CD4-positive, alpha-beta memory T cell (primary cell): ENCODE results near the gene TRIM3. TPM values are rescaled to one million over a fixed set of nuclear protein-coding genes. Genes with fewer than 3 reads are reported as not detected.

Experiments
- CTCF ChIA-PET: fragments of 350-600 bp; sonication (Branson Sonifier 250); formaldehyde crosslinking; loops from one replicate; lab custom pipeline; 2021; ENCODE audit warnings: inconsistent platforms; ENCODE audit not compliant: partially characterized antibody; lab: Charles Lee
- POLR2A ChIA-PET: fragments of 350-600 bp; sonication (Branson Sonifier 250); formaldehyde crosslinking; loops from one replicate; lab custom pipeline; 2021; ENCODE audit not compliant: partially characterized antibody; lab: Charles Lee
- DNase-seq, 5 donors: peaks; one replicate each; pipeline versions ENCODE4 v3.0.0 to v3.0.0-alpha.2; 2020 to 2022; ENCODE audit warnings: mixed read lengths in 1 of 5
- H3K27ac ChIP-seq: one replicate; pipeline ENCODE4 v1.7.0; 2013; ENCODE audit warnings: low read depth, low read length
- H3K27me3 ChIP-seq: 2 replicates; pipeline ENCODE4 v1.7.0; 2013; ENCODE audit warnings: mild to moderate bottlenecking, low read length, moderate library complexity; ENCODE audit not compliant: insufficient read depth
- H3K36me3 ChIP-seq: 2 replicates; pipeline ENCODE4 v1.7.0; 2013; ENCODE audit warnings: mild to moderate bottlenecking, low read length, moderate library complexity; ENCODE audit not compliant: insufficient read depth
- H3K4me1 ChIP-seq: 2 replicates; pipeline ENCODE4 v1.7.0; 2013; ENCODE audit warnings: mild to moderate bottlenecking, low read length, moderate library complexity; ENCODE audit not compliant: insufficient read depth
- H3K4me3 ChIP-seq, 2 donors: one replicate each; pipeline ENCODE4 v1.7.0; 2013; ENCODE audit warnings: low read length in 2 of 2, mild to moderate bottlenecking in 1 of 2
- H3K9me3 ChIP-seq, 2 donors: one replicate each; pipeline ENCODE4 v1.7.0; 2013; ENCODE audit warnings: low read length in 2 of 2, control low read depth in 1 of 2; ENCODE audit not compliant: control insufficient read depth in 1 of 2
- H3K27ac Mint-ChIP-seq, 7 donors: one replicate each; pipeline ENCODE4 v1.8.0; 2020 to 2021; ENCODE audit warnings: mixed read lengths in 7 of 7, mild to moderate bottlenecking in 6 of 7, inconsistent platforms in 3 of 7, moderate library complexity in 3 of 7
- H3K27me3 Mint-ChIP-seq, 2 donors: one replicate each; pipeline ENCODE4 v1.8.0; 2020 to 2021; ENCODE audit warnings: mixed read lengths in 2 of 2
- H3K36me3 Mint-ChIP-seq, 2 donors: one replicate each; pipeline ENCODE4 v1.8.0; 2020 to 2021; ENCODE audit warnings: mixed read lengths in 2 of 2, inconsistent platforms in 1 of 2, mild to moderate bottlenecking in 1 of 2
- H3K4me1 Mint-ChIP-seq, 4 donors: one replicate each; pipeline ENCODE4 v1.8.0; 2020 to 2021; ENCODE audit warnings: mixed read lengths in 4 of 4, mild to moderate bottlenecking in 1 of 4
- H3K4me3 Mint-ChIP-seq, 8 donors: one replicate each; pipeline ENCODE4 v1.8.0; 2020 to 2021; ENCODE audit warnings: mixed read lengths in 8 of 8, mild to moderate bottlenecking in 7 of 8, moderate library complexity in 6 of 8, inconsistent platforms in 3 of 8
- H3K9me3 Mint-ChIP-seq, 8 donors: one replicate each; pipeline ENCODE4 v1.8.0; 2020 to 2021; ENCODE audit warnings: mixed read lengths in 8 of 8, mild to moderate bottlenecking in 5 of 8, inconsistent platforms in 3 of 8, moderate library complexity in 1 of 8
- intact Hi-C: fragments of 100-400 bp; cut with micrococcal nuclease; formaldehyde crosslinking; loops from one replicate; pipeline ENCODE4 v1.15.1; 2023
- polyA plus RNA-seq, 2 donors: library from polyadenylated mRNA; unstranded; fragments of 300-500 nt; fragmentation: Illumina TruSeq; gene quantifications; one replicate each; pipeline ENCODE4 v1.2.3, GENCODE V29; 2021
- total RNA-seq, 2 experiments: library from RNA; stranded (reverse); gene quantifications; one replicate each; pipeline ENCODE4 v1.2.3, GENCODE V29; 2021

Gene TRIM3
- total and polyA plus RNA-seq, 4 experiments from 2014 or later, result 1.2 to 23.1 (median 13.2) TPM

- Histone ChIP-seq H3K36me3 (no peaks in the 10 kb centered on the region), H3K27ac (no peak overlapping the region), H3K27me3 (no peaks in the 10 kb centered on the region), H3K4me3 (no peak overlapping the region), H3K4me1 (peaks cover 23% of the 10 kb centered on the region), H3K9me3 (no peaks in the 10 kb centered on the region)
- Mint-ChIP-seq H3K36me3 (no peaks in the 10 kb centered on the region), H3K27me3 (no peaks in the 10 kb centered on the region), H3K4me1 (no peaks in the 10 kb centered on the region), H3K9me3 (no peaks in the 10 kb centered on the region), H3K4me3 (no peak overlapping the region), H3K27ac (no peak overlapping the region)
- ChIA-PET POLR2A (interaction anchor here (0.6 kb wide), 1 partner anchor 234 kb away, joined by 3 read pairs; no protein-coding TSS in a partner anchor), CTCF (interaction anchor here (1.1 to 17.0 kb wide), 4 partner anchors 9 to 55 kb away, joined by 3 to 1014 read pairs (median 60); partner anchors contain the start of gene SMPD1)
- DNase-seq, result no peak
- intact Hi-C loops, result no loop called here
These were observed 39.6 kb downstream of the TRIM3 start for GRCh38 chr11:6433998-6434660.

- H3K27me3 ChIP-seq, result no peaks in the 10 kb centered on the region
- H3K4me1 ChIP-seq, result peaks cover under 1% of the 10 kb centered on the region
- H3K27ac ChIP-seq, result no peak overlapping the region
- no peaks in the 10 kb centered on the region for H3K4me1 Mint-ChIP-seq
- ChIA-PET CTCF (interaction anchor here (1.1 to 8.7 kb wide), 4 partner anchors 10 to 69 kb away, joined by 3 to 105 read pairs (median 18); partner anchors contain the start of gene HPX), POLR2A (no interaction called here)
- no peak overlapping the region for H3K27ac Mint-ChIP-seq
- no peaks in the 10 kb centered on the region for H3K9me3 Mint-ChIP-seq
- no peak overlapping the region for H3K4me3 Mint-ChIP-seq
- H3K9me3 ChIP-seq, result no peaks in the 10 kb centered on the region
- intact Hi-C loops, result no loop called here
- H3K36me3 Mint-ChIP-seq, result no peaks in the 10 kb centered on the region
- no peaks in the 10 kb centered on the region for H3K36me3 ChIP-seq
- H3K4me3 ChIP-seq, result no peak overlapping the region
- no peak for DNase-seq
- H3K27me3 Mint-ChIP-seq, result no peaks in the 10 kb centered on the region
These were observed 41.9 kb downstream of the TRIM3 start for GRCh38 chr11:6431861-6432260.

- Histone ChIP-seq H3K27me3 (no peaks in the 10 kb centered on the region), H3K4me3 (no peak overlapping the region), H3K36me3 (no peaks in the 10 kb centered on the region), H3K9me3 (no peaks in the 10 kb centered on the region), H3K27ac (no peak overlapping the region), H3K4me1 (no peaks in the 10 kb centered on the region)
- Mint-ChIP-seq H3K9me3 (no peaks in the 10 kb centered on the region), H3K27ac (no peak overlapping the region), H3K4me3 (no peak overlapping the region), H3K27me3 (peaks cover 0 to 7% of the 10 kb centered on the region in 2 donors), H3K36me3 (no peaks in the 10 kb centered on the region), H3K4me1 (no peaks in the 10 kb centered on the region)
- DNase-seq, result no peak
- intact Hi-C loops, result no loop called here
- ChIA-PET POLR2A (interaction anchor here (0.6 to 0.9 kb wide), 2 partner anchors 8 to 37 kb away, joined by 3 to 4 read pairs; partner anchors contain the start of genes APBB1 and SMPD1), CTCF (interaction anchor here (1.1 to 8.7 kb wide), 5 partner anchors 11 to 64 kb away, joined by 3 to 105 read pairs (median 5); partner anchors contain the start of gene SMPD1)
These were observed 46.2 kb downstream of the TRIM3 start for GRCh38 chr11:6427516-6427915.

GRCh38 chr11:6420677-6421076, 53.1 kb downstream of the TRIM3 start:
- Mint-ChIP-seq H3K9me3 (no peaks in the 10 kb centered on the region), H3K36me3 (no peaks in the 10 kb centered on the region), H3K4me1 (peaks cover 5 to 12% (median 8%) of the 10 kb centered on the region in 4 donors), H3K27me3 (peaks cover 6 to 15% of the 10 kb centered on the region in 2 donors), H3K4me3 (peak overlapping the region in 3 of 8 donors; percentile 51 to 88 (median 84)), H3K27ac (peak overlapping the region in 3 of 7 donors; percentile 44 to 74 (median 71))
- intact Hi-C loops, result no loop called here
- ChIA-PET CTCF (interaction anchor here (0.6 to 4.8 kb wide), 6 partner anchors 15 to 42 kb away, joined by 3 to 29 read pairs (median 4); no protein-coding TSS in a partner anchor), POLR2A (interaction anchor here (0.9 to 16.3 kb wide), 3 partner anchors 11 to 325 kb away, joined by 3 to 503 read pairs (median 9); partner anchors contain the start of gene SMPD1)
- H3K27ac ChIP-seq, result no peak overlapping the region
- H3K9me3 ChIP-seq, result no peaks in the 10 kb centered on the region
- no peaks in the 10 kb centered on the region for H3K36me3 ChIP-seq
- no peak for DNase-seq
- peaks cover 34% of the 10 kb centered on the region for H3K4me1 ChIP-seq
- H3K4me3 ChIP-seq, result no peak overlapping the region
- no peaks in the 10 kb centered on the region for H3K27me3 ChIP-seq

- Histone ChIP-seq H3K36me3 (no peaks in the 10 kb centered on the region), H3K4me3 (peak within 1 kb of the TSS; percentile 43 to 74), H3K4me1 (peaks cover 50% of the 10 kb centered on the region), H3K9me3 (no peaks in the 10 kb centered on the region), H3K27ac (peak within 1 kb of the TSS; percentile 73), H3K27me3 (no peaks in the 10 kb centered on the region)
- Mint-ChIP-seq H3K4me3 (peak within 1 kb of the TSS in 6 of 8 donors; percentile 81 to 89 (median 86)), H3K9me3 (no peaks in the 10 kb centered on the region), H3K36me3 (no peaks in the 10 kb centered on the region), H3K27ac (peak within 1 kb of the TSS; percentile 74 to 90 (median 84)), H3K27me3 (peaks cover 6 to 15% of the 10 kb centered on the region in 2 donors), H3K4me1 (peaks cover 5 to 12% (median 8%) of the 10 kb centered on the region in 4 donors)
- intact Hi-C loops, result loop anchor here (1.0 to 10.0 kb wide), 6 partner anchors 17 to 196 kb away; partner anchors contain the start of genes ARFIP2, SMPD1, TAF10 and TIMM10B
- CTCF ChIA-PET, result interaction anchor here (1.0 to 4.7 kb wide), 10 partner anchors 11 to 42 kb away, joined by 3 to 40 read pairs (median 8); partner anchors contain the start of genes HPX and SMPD1
- peak; percentile 67 to 81 (median 79) for DNase-seq
- POLR2A ChIA-PET, result interaction anchor here (0.8 to 16.3 kb wide), 18 partner anchors 8 to 264 kb away, joined by 3 to 503 read pairs (median 4); partner anchors contain the start of genes ARFIP2, FHIP1B, MRPL17 and SMPD1
These were observed 54.6 kb downstream of the TRIM3 start, which contains the start of gene APBB1 for GRCh38 chr11:6419009-6419631. Gene APBB1 (minus strand): TSS chr11:6419094. CDS start chr11:6411347, 7,747 bp downstream.

- peak overlapping the region; percentile 73 for H3K27ac ChIP-seq
- Mint-ChIP-seq H3K9me3 (no peaks in the 10 kb centered on the region), H3K27ac (peak overlapping the region in 1 of 7 donors; percentile 18), H3K36me3 (no peaks in the 10 kb centered on the region), H3K4me3 (peak overlapping the region in 1 of 8 donors; percentile 17), H3K27me3 (peaks cover 6 to 11% of the 10 kb centered on the region in 2 donors), H3K4me1 (peaks cover 5 to 12% (median 8%) of the 10 kb centered on the region in 4 donors)
- H3K4me1 ChIP-seq, result peaks cover 55% of the 10 kb centered on the region
- CTCF ChIA-PET, result interaction anchor here (0.9 to 4.7 kb wide), 11 partner anchors 12 to 45 kb away, joined by 3 to 40 read pairs (median 6); partner anchors contain the start of genes HPX and SMPD1
- H3K4me3 ChIP-seq, result peak overlapping the region; percentile 43 to 74
- H3K9me3 ChIP-seq, result no peaks in the 10 kb centered on the region
- H3K27me3 ChIP-seq, result no peaks in the 10 kb centered on the region
- POLR2A ChIA-PET, result interaction anchor here (1.0 to 16.3 kb wide), 15 partner anchors 8 to 193 kb away, joined by 3 to 503 read pairs (median 7); partner anchors contain the start of genes ARFIP2, FHIP1B, SMPD1 and TAF10
- DNase-seq, result peak in 1 of 5 donors; percentile 58
- intact Hi-C loops, result loop anchor here (1.0 to 10.0 kb wide), 6 partner anchors 16 to 196 kb away; partner anchors contain the start of genes ARFIP2, SMPD1, TAF10 and TIMM10B
- no peaks in the 10 kb centered on the region for H3K36me3 ChIP-seq
These were observed 55.2 kb downstream of the TRIM3 start for GRCh38 chr11:6418557-6419008.
